Fibroblast of lung (primary cell): ENCODE measurements around the gene C6orf132.

Experiments
- CTCF ChIP-seq, 2 donors: IDR thresholded peaks in 1 of 2; conservative IDR thresholded peaks in 1 of 2; 1 replicate in 1 of 2; 2 replicates in 1 of 2; pipeline ENCODE4 v1.5.1; 2011 to 2012; ENCODE audit warnings: low read length in 2 of 2, control low read depth in 1 of 2, inconsistent platforms in 1 of 2, low read depth in 1 of 2, mild to moderate bottlenecking in 1 of 2
- EZH2 ChIP-seq: IDR thresholded peaks from 2 replicates; pipeline ENCODE4 v1.5.1; 2012; ENCODE audit warnings: low read length, control low read depth, mild to moderate bottlenecking; ENCODE audit errors: missing control alignments

GRCh38 chr6:42091718-42092023 is 50.7 kb downstream of the C6orf132 start:
- no peak for TF ChIP-seq CTCF (conservative IDR thresholded peaks at IDR 0.05 in 1 of 2, IDR thresholded peaks at IDR 0.05 in 1 of 2; ENCODE audit: low read depth in 1 of 2, low read length in 2 of 2)
- no peak for TF ChIP-seq EZH2
